EL (cell line): ENCODE results near the gene ZNF408.

ENCODE experiments used
- DNase-seq: peaks from one replicate; pipeline ENCODE4 v3.0.0-alpha.2; 2016

The ZNF408 gene

DNA sequence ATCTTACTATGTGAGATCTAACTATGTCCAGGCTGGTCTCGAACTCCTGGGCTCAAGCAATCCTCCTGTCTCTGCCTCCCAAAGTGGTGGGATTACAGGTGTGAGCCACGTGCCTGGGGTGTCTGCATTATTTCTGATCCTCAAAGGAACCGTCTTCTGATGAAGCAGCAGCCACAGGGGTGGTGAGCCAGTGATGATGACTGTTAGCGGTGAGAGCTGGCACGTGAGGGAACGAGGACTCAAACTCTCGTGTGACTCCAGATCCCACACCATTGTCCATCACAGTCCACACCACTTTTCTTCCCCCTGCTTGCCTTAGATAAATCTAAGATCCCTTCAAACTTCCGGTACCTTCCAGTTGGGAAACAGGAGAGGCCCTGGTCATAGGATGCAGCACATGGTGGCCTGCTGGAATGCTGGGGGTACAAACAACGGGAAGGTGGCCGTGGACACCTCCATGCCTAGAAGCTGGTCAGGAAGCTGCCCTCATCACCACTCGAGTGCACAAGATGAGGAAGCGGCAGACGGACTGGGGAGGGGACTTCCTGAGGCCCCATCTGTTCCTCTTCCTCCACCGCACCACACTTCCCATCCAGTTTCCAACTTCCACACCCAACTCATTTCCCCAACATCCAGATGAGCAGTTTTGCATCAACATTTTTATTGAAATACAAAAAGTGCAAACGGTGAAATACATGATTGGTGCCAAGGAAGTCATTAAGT is 24.2 kb upstream of the ZNF408 start:
- DNase-seq: no peak

DNA sequence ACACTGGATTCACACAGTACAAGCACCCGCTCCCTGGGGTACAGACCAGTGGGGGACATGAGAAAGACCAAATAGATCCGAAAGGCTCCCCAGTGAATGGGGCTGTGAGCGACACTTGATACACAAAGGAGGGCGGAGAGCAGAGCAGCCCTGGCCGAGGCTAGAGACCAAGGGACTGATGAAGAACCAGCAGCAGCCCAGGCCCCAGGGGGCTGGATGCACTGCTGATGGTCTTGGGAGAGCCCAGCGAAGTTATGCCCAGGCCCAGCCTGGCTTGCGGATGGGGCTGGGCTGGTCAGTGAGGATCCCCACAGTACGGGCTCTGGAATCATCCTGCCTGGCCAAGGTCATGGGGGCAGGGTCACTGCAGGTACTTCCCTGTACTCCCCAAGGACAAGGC is 23.7 kb upstream of the ZNF408 start:
- DNase-seq: no peak

DNA sequence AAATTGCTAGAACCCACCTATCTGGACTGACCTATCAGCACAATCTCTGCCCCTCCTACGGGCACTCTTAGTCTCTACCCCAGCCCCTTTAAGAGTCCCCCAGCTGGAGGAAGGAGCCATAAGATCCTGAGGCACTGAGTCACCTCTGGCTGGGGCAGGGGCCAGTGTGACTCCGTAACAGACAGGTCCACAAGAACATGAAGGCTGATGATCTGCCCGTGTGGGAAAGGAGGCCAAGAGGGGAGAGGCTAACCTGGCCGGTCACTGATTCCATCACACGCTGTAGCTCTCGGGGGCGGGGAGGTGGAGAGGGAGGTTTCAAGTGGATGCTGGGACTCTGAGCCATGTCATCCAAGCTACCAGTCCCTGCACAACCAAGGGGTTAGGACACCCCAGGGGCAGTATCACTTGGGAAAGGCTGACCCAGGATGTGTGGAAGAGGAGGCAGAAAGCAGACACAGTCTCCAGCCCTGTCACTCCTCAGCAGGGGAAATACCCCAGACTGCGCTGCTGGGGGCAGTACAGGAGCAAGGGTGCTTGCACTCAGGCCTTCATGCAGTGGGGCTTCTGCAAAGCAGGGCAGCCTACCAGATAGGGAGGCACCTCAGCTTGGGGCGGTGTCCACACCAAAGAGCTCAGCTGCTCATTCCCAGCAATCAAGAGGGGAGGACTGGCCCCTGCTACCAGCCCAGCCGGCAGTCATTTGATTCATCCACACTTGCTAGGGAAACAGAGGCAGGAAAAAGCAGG is 22.7 kb upstream of the ZNF408 start:
- peak; percentile 17 for DNase-seq

DNA sequence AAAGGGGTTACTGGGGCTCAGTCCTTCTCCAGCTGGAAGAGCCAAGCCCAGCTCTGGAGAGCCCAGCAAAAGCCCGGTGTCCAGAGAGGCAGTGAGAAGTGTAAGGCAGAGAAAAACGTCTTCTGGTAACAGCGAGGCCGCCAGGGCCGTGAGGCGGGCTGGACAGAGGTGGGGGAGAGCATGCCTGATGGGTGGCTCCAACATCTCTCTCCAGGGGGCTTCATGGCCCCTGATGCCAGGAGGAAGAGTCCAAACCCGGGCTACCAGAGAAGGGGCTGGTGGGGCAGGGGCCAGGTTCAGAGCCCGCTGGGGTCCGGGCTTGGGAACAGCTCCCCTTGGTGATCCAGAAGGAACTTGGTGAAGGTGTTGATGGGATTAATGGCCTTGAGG is 22.1 kb upstream of the ZNF408 start:
- no peak for DNase-seq

- no peak for DNase-seq
These were observed 21.3 kb upstream of the ZNF408 start for GRCh38 chr11:46679241-46680163.

GRCh38 chr11:46680164-46680760 is 20.6 kb upstream of the ZNF408 start:
- DNase-seq: no peak

DNA sequence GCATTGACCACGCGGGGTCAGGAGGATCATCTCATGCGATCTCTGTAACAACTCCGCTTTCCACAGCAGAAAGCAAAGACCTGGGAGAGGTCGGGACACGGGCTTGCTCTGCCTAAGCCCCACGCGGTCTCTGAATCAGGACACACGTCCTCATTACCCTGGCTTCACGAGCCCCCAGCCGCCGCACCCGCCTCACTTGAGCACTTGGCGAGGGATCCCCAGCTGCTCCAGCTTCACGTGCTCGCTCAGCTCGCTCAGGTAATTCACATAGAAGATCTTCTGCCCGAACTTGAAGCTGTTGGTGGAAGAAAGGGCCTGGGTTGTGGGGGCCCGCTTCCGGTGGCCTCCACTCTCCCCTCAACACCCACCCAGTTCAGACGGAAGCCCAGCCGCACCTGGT is 20.0 kb upstream of the ZNF408 start:
- no peak for DNase-seq

- no peak for DNase-seq
These were observed 19.0 kb upstream of the ZNF408 start for GRCh38 chr11:46681814-46682213.

- DNase-seq: peak; percentile 28
These were observed 17.8 kb upstream of the ZNF408 start for GRCh38 chr11:46682773-46683752.

DNA sequence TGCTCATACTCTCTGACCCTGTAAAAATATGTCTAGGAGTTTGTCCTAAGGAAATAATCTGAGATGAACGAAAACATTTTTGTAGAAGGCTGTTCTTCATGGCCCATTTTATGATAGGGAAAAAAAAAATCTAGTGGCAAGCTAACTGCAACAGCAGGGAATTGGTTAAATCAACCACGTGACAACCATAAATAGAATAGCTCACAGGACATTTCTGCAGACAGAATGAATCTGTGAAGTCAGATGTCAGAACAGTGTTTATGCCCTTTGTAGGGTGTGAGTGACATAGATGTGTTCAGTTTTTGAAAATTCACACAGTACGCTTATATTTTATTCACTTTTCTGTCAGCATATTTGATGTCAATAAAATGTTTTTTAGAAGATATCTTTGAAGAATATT is 16.5 kb upstream of the ZNF408 start:
- no peak for DNase-seq

DNA sequence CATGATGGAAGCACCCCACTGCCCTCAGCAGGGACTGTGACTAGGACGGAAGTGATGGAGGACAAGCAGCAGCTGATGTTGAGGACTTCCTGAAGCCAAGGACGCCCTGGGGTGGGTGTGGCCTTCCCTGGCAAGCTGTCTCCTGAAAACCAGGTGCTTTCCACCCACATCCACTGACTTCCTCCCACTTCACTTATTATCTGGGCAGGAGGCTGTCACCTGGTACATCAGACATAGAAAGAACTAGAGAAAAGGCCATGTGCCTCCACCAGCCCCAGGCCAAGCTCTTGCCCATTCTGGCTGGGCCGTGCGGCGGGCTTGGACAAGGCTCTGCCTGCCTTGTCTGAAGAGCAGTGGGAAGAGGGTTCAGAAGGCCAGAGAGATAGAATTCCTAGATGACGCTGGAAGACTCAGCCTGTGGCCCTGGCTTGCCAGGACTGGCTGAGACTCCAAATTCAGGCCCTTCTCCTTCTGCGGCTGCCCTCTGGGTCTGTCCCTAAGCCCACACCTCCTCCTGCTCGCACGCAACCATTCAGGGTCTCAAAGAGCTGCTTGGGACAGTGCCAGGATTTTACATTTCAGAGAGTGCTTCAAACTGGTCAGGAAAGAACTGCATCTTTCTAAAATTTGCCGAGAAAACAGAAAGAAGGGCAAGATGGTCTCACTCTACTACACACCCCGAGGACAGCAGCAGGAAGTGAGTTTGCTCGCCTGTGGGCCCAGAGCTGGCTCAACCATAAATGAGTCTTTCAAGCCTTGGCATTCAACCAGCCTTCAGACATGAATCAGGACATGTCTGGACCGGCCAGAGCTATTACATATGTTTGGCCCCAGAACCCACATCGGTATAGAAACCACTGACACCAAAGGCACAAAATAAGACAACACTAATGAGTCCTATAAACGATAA is 13.7 kb upstream of the ZNF408 start:
- DNase-seq: peak; percentile 44

DNA sequence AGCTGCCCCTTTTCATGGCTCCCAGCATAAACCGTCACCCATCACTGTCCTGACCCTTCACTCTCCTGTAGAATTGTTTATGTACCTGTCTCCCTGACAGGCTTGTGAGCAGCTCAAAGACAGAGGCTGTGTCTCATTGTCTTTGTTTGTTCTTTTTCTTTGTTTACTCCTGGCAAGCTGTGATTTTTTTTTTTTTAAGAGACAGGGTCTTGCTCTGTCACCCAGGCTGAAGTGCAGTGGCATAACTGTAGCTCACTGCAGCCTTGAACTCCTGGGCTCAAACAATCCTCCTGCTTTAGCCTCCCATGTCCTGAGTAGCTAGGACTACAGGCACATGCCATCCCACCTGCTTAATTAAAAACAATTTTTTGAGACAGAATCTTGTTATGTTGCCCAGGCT is 10.1 kb upstream of the ZNF408 start:
- no peak for DNase-seq

DNA sequence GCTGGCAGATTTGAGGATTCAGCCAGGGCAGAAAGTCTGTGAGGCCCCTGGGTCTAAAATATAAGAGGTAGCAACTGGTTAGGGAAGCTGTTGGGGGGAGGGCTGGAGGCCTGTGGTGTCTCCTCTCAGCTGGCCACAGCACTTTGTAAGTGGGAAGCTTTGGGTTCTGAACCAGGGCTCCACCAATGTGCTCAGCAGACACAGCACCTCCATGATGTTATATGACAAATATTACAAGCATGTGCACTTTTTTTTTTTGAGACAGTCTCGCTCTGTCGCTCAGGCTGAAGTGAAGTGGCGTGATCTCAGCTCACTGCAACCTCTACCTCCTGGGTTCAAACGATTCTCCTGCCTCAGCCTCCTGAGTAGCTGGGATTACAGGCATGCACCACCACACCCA is 8.4 kb upstream of the ZNF408 start:
- DNase-seq: peak; percentile 15

GRCh38 chr11:46693597-46694012 is 7.2 kb upstream of the ZNF408 start:
- peak; percentile 56 for DNase-seq

- no peak for DNase-seq
These were observed 6.8 kb upstream of the ZNF408 start for GRCh38 chr11:46694072-46694471.

- no peak for DNase-seq
These were observed 6.2 kb upstream of the ZNF408 start for GRCh38 chr11:46694607-46695006.

DNA sequence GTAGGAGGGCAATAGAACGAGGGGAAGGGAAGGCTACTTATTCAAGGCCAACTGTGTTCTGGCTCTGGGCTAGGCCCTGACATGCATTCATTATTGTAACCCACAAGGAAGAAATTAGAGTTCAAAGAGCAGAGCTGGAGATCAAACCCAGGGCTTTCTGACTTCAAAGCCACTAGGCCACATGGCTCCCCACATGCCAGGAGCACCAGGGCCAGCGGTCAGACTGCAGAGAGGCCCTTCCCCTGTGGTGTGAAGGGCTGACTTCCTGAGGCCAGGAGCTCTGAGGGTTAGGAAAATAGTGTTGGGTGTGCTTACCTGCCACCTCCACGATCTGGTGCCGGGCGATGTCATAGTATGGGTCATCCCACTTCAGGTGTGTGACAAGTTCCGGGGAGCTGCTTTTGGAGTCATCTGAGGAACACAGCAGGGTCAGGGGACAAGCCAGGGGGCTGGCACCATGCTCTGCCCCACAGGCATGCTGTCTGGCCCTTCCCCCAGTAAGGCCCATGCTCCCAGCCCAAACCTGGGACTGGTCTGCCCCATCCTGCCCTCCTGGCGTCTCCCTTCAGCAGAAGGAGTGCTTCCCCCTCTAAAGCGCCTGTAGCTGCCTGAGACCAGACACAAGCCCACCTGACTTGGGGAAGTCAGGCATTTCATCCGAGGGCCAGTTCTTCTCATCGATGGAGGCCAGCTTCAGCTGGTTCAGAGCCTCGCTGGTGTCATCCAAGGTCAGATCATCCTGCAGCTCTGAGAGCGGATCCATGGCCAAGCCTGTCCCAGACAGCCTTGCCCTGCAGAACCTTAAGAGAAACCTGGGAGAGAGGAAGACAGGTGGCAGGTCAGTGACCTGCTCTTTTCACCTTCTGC is 5.3 kb upstream of the ZNF408 start:
- no peak for DNase-seq

DNA sequence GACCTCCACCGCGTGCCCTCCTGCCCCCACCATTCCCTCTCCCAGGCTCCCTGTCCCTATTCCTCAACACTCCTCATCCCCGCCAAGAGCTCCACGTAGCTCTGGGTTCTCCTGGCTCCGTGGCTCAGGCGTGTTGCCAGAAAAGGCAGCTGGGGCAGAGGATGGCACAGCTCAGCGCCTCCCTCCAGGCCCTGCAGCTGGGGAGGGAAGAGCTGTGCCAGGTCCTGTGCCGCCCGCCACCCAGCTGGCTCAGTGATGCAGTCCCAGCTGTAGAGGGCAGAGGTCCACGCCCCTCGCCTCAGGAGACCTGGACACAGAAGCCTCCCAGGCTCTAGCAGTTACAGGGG is 4.6 kb upstream of the ZNF408 start:
- DNase-seq: no peak

DNA sequence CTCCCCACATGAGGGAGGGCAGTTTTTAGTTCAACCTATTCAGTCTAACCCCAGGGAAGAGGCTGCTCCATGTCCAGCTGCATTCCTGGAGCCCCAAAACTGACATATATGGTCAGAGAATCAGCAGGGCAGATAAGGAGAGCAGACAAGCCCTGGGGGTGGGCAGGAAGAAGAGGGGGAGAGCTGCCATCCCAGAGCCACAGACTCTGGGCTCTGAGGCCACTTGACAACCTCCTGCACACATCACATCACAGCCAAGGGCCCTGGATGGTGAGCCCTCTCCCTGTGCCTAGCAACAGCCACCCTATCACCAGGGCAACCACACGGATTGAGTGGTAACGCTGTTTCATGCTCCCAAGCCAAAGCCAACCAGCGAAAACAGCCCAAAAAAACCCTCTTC is 3.5 kb upstream of the ZNF408 start:
- DNase-seq: no peak

GRCh38 chr11:46697723-46698122 is 3.1 kb upstream of the ZNF408 start:
- DNase-seq: no peak
